Brain pericyte (primary cell): ENCODE data around the gene ANKS6.

Experiments used
- DNase-seq: peaks from one replicate; pipeline ENCODE4 v3.0.0-alpha.2; 2012; ENCODE audit warnings: low read depth, low spot score

Gene ANKS6

GRCh38 chr9:98796364-98797101 is at the start of gene ANKS6:
Gene ANKS6 (minus strand): TSS chr9:98796555. CDS start chr9:98796491, 64 bp downstream.
- no peak for DNase-seq

GRCh38 chr9:98846081-98846480 is 49.7 kb upstream of the ANKS6 start:
- no peak for DNase-seq

GRCh38 chr9:98842510-98842909 is 46.2 kb upstream of the ANKS6 start:
- no peak for DNase-seq

GRCh38 chr9:98839724-98840123 is 43.4 kb upstream of the ANKS6 start:
- no peak for DNase-seq

- DNase-seq = no peak
Measured at GRCh38 chr9:98838868-98839565, 42.7 kb upstream of the ANKS6 start.

- no peak for DNase-seq
Measured at GRCh38 chr9:98838155-98838867, 42.0 kb upstream of the ANKS6 start.

GRCh38 chr9:98837516-98837915 is 41.2 kb upstream of the ANKS6 start:
- no peak for DNase-seq

GRCh38 chr9:98836206-98836605 is 39.9 kb upstream of the ANKS6 start:
- no peak for DNase-seq

GRCh38 chr9:98834386-98834785 is 38.0 kb upstream of the ANKS6 start:
- DNase-seq = no peak

- no peak for DNase-seq
Measured at GRCh38 chr9:98833090-98833956, 37.0 kb upstream of the ANKS6 start.

- DNase-seq = no peak
Measured at GRCh38 chr9:98832768-98833089, 36.4 kb upstream of the ANKS6 start.

GRCh38 chr9:98831696-98832095 is 35.3 kb upstream of the ANKS6 start:
- DNase-seq = no peak

- DNase-seq = no peak
Measured at GRCh38 chr9:98830554-98830953, 34.2 kb upstream of the ANKS6 start.

- no peak for DNase-seq
Measured at GRCh38 chr9:98829766-98830165, 33.4 kb upstream of the ANKS6 start.

GRCh38 chr9:98826716-98827115 is 30.4 kb upstream of the ANKS6 start:
- no peak for DNase-seq

GRCh38 chr9:98825414-98825813 is 29.1 kb upstream of the ANKS6 start:
- no peak for DNase-seq

- no peak for DNase-seq
Measured at GRCh38 chr9:98823666-98824334, 27.4 kb upstream of the ANKS6 start.

GRCh38 chr9:98822661-98823060 is 26.3 kb upstream of the ANKS6 start:
- DNase-seq = no peak

GRCh38 chr9:98821831-98822230 is 25.5 kb upstream of the ANKS6 start:
- DNase-seq = no peak

GRCh38 chr9:98819231-98819630 is 22.9 kb upstream of the ANKS6 start:
- DNase-seq = no peak

GRCh38 chr9:98818764-98819163 is 22.4 kb upstream of the ANKS6 start:
- DNase-seq = no peak
